GM18909 (cell line): ENCODE measurements around the gene ZNF578.
A peak's percentile ranks its signal among the peaks of the same experiment; 100 is the strongest.
"Not testable (repeated sequence)": the region's sequence is repeated elsewhere in the genome, so short reads cannot be mapped to it uniquely, and the experiment has no call there.

Experiments
- ATAC-seq: cut with Tn5 transposase; IDR thresholded peaks from one replicate; pipeline ENCODE4 v1.9.1; 2021; ENCODE audit warnings: mild to moderate bottlenecking; ENCODE audit not compliant: unreplicated experiment, poor library complexity

Gene ZNF578

GRCh38 chr19:52500991-52501390 lies 47.6 kb downstream of the ZNF578 start:
- ATAC-seq, result not testable (repeated sequence)

GRCh38 chr19:52507266-52507665 lies 53.9 kb downstream of the ZNF578 start:
- no peak for ATAC-seq

GRCh38 chr19:52516191-52516590 lies 62.8 kb downstream of the ZNF578 start:
- no peak for ATAC-seq

GRCh38 chr19:52518646-52519045 lies 65.3 kb downstream of the ZNF578 start:
- ATAC-seq, result no peak

- ATAC-seq, result not testable (repeated sequence)
These were observed 65.8 kb downstream of the ZNF578 start for GRCh38 chr19:52519175-52519574.

GRCh38 chr19:52520013-52520412 lies 66.7 kb downstream of the ZNF578 start:
- no peak for ATAC-seq

- ATAC-seq, result no peak
These were observed 69.2 kb downstream of the ZNF578 start for GRCh38 chr19:52522551-52522950.

GRCh38 chr19:52524086-52524485 lies 70.7 kb downstream of the ZNF578 start:
- ATAC-seq, result no peak

- peak; percentile 90 for ATAC-seq
These were observed 74.0 kb downstream of the ZNF578 start, which contains the start of gene ZNF808 for GRCh38 chr19:52527134-52527955. Gene ZNF808, plus strand, starts transcription at chr19:52527668. Its CDS starts 15,617 bp downstream, at chr19:52543285.

GRCh38 chr19:52527956-52528351 lies 74.6 kb downstream of the ZNF578 start:
- peak; percentile 30 for ATAC-seq

GRCh38 chr19:52532480-52532879 lies 79.1 kb downstream of the ZNF578 start:
- no peak for ATAC-seq

GRCh38 chr19:52533901-52534300 lies 80.5 kb downstream of the ZNF578 start:
- no peak for ATAC-seq

GRCh38 chr19:52535385-52535770 lies 82.0 kb downstream of the ZNF578 start:
- peak; percentile 4 for ATAC-seq

GRCh38 chr19:52535771-52536447 lies 82.6 kb downstream of the ZNF578 start:
- peak; percentile 84 for ATAC-seq

- peak; percentile 34 for ATAC-seq
These were observed 83.1 kb downstream of the ZNF578 start for GRCh38 chr19:52536448-52536800.

GRCh38 chr19:52538815-52539214 lies 85.5 kb downstream of the ZNF578 start:
- not testable (repeated sequence) for ATAC-seq

- not testable (repeated sequence) for ATAC-seq
These were observed 87.8 kb downstream of the ZNF578 start for GRCh38 chr19:52541176-52541575.

GRCh38 chr19:52541608-52542007 lies 88.3 kb downstream of the ZNF578 start:
- no peak for ATAC-seq

- ATAC-seq, result not testable (repeated sequence)
These were observed 89.2 kb downstream of the ZNF578 start for GRCh38 chr19:52542541-52542940.

- ATAC-seq, result no peak
These were observed 89.8 kb downstream of the ZNF578 start for GRCh38 chr19:52542984-52543664.
